ENCODE data around the gene TSKU. TPM values are rescaled to one million over a fixed set of nuclear protein-coding genes. Genes with fewer than 3 reads are reported as not detected.

TSKU gene
- total and polyA plus RNA-seq, 9 of the 15 experiments (the other 6 are each of a cell fraction or from before 2014, with no cell fraction given) = 0.60 to 11.9 (median 8.4) TPM

- CTCF ChIA-PET (ENCODE audit: low intra/inter-chr PET ratio) = no interaction called here
- no peaks in the 10 kb centered on the region for H3K9me1 ChIP-seq (ENCODE audit: control insufficient read depth, insufficient read depth, low read length)
- H4K20me1 ChIP-seq (replicated peaks; ENCODE audit: control insufficient read depth, insufficient read depth, low read length) = no peaks in the 10 kb centered on the region
- intact Hi-C loops (cut with micrococcal nuclease) = no loop called here
- no peak overlapping the region for H3K9ac ChIP-seq (ENCODE audit: insufficient read depth in 1 of 2, low read depth in 2 of 2, low read length in 2 of 2)
- H3K36me3 ChIP-seq (ENCODE audit: control insufficient read depth, insufficient read depth, low read length) = no peaks in the 10 kb centered on the region
- 0 out of 2 replicates have a peak, but pooled peaks cover 2% of the 10 kb centered on the region for H3K9me3 ChIP-seq (replicated peaks; ENCODE audit: control insufficient read depth, insufficient read depth, low read depth, low read length)
- no peaks in the 10 kb centered on the region for H3K79me2 ChIP-seq (ENCODE audit: control insufficient read depth, insufficient read depth, low read length)
- ATAC-seq (no peak), DNase-seq (ENCODE audit: extremely low read depth in 1 of 4, low spot score in 3 of 4) (no peak), FAIRE-seq (no peak)
- no peak overlapping the region for H3K4me3 ChIP-seq
- no peak overlapping the region for H3K27ac ChIP-seq (ENCODE audit: extremely low read depth, low read depth, low read length)
- WGBS (ENCODE audit: insufficient coverage, low coverage, missing lambda C conversion rate) = 96% methylated on average over 4 of the region's 4 CpGs
- H3K4me2 ChIP-seq (ENCODE audit: insufficient read depth, low read length) = no peak overlapping the region
- H2AFZ ChIP-seq (ENCODE audit: low read depth, low read length) = no peak overlapping the region
- H3K4me1 ChIP-seq (replicated peaks in 1 of 2; ENCODE audit: control insufficient read depth in 2 of 2, insufficient read depth in 2 of 2, low read length in 2 of 2) = peaks cover 35 to 38% of the 10 kb centered on the region in 2 experiments; a peak in 4 of 5 replicates
- H3K27me3 ChIP-seq (ENCODE audit: control insufficient read depth in 2 of 2, insufficient read depth in 2 of 2, low read length in 2 of 2) = no peaks in the 10 kb centered on the region
- TF ChIP-seq BDP1 (IDR thresholded peaks at IDR 0.05; ENCODE audit: insufficient read depth, insufficient read length) (no peak), TEAD1 (CRISPR knock-in tag; IDR thresholded peaks at IDR 0.05) (no peak)
- in situ Hi-C loops (cut with MboI) = no loop called here
- POLR2A ChIA-PET = interaction anchor here (0.6 to 1.0 kb wide), 2 partner anchors 11 to 96 kb away, joined by 3 to 4 read pairs; no protein-coding TSS in a partner anchor
- no TSS peak for BruUV-seq (replicated peaks)
Observed at GRCh38 chr11:76742902-76743301, 40.3 kb upstream of the TSKU start.

- in situ Hi-C loops (cut with MboI) (no loop called here), intact Hi-C loops (cut with micrococcal nuclease) (no loop called here)
- no peaks in the 10 kb centered on the region for H3K36me3 ChIP-seq (ENCODE audit: control insufficient read depth, insufficient read depth, low read length)
- no peaks in the 10 kb centered on the region for H4K20me1 ChIP-seq (replicated peaks; ENCODE audit: control insufficient read depth, insufficient read depth, low read length)
- H3K79me2 ChIP-seq (ENCODE audit: control insufficient read depth, insufficient read depth, low read length) = no peaks in the 10 kb centered on the region
- H3K27me3 ChIP-seq (ENCODE audit: control insufficient read depth in 2 of 2, insufficient read depth in 2 of 2, low read length in 2 of 2) = no peaks in the 10 kb centered on the region
- no peak overlapping the region for H3K4me3 ChIP-seq
- FAIRE-seq = no peak
- 0 out of 2 replicates have a peak, but pooled peaks cover 2% of the 10 kb centered on the region for H3K9me3 ChIP-seq (replicated peaks; ENCODE audit: control insufficient read depth, insufficient read depth, low read depth, low read length)
- peaks cover 39 to 40% of the 10 kb centered on the region in 2 experiments; a peak in 4 of 5 replicates for H3K4me1 ChIP-seq (replicated peaks in 1 of 2; ENCODE audit: control insufficient read depth in 2 of 2, insufficient read depth in 2 of 2, low read length in 2 of 2)
- ChIA-PET CTCF (ENCODE audit: low intra/inter-chr PET ratio) (no interaction called here), POLR2A (interaction anchor here (0.6 kb wide), 1 partner anchor 92 kb away, joined by 3 read pairs; no protein-coding TSS in a partner anchor)
- H3K27ac ChIP-seq (ENCODE audit: extremely low read depth, low read depth, low read length) = no peak overlapping the region; the same call in 2 of the 3 replicates
- H3K9ac ChIP-seq (ENCODE audit: insufficient read depth in 1 of 2, low read depth in 2 of 2, low read length in 2 of 2) = peak overlapping the region; percentile 5 to 72; a peak in 1 of 4 replicates
- no peak overlapping the region for H3K4me2 ChIP-seq (ENCODE audit: insufficient read depth, low read length)
- WGBS (ENCODE audit: insufficient coverage, low coverage, missing lambda C conversion rate) = 53% methylated on average over 12 of the region's 14 CpGs
- BruUV-seq (replicated peaks) = no TSS peak
- DNase-seq (ENCODE audit: extremely low read depth in 1 of 4, low spot score in 3 of 4) = peak in 1 of 4 experiments; percentile 28
- H2AFZ ChIP-seq (ENCODE audit: low read depth, low read length) = peak overlapping the region; percentile 92
- ATAC-seq = no peak; the same call in 2 of the 3 replicates
- H3K9me1 ChIP-seq (ENCODE audit: control insufficient read depth, insufficient read depth, low read length) = no peaks in the 10 kb centered on the region
- TF ChIP-seq ZC3H8 (IDR thresholded peaks at IDR 0.05) (no peak), RCOR1 (IDR thresholded peaks at IDR 0.05; ENCODE audit: borderline replicate concordance in 1 of 2, low read depth in 2 of 2, low read length in 2 of 2) (peak; percentile 18 to 65; a peak in 3 of 4 replicates), ZBTB12 (CRISPR knock-in tag; IDR thresholded peaks at IDR 0.05) (no peak), GTF3C2 (IDR thresholded peaks at IDR 0.05; ENCODE audit: borderline replicate concordance, extremely low read depth, insufficient read length) (no peak), RBM25 (IDR thresholded peaks at IDR 0.05; ENCODE audit: low read depth, low read length, severe bottlenecking) (peak; percentile 94)
Observed at GRCh38 chr11:76744186-76745043, 38.7 kb upstream of the TSKU start.

Data from K562 (cell line).